PFSK-1 (cell line): Measurements from ENCODE around the gene OLFM3.

ENCODE experiments used
- FOXP2 ChIP-seq: optimal IDR thresholded peaks from 2 replicates; pipeline ENCODE3; 2011; ENCODE audit warnings: borderline replicate concordance, control low read depth, inconsistent platforms; ENCODE audit not compliant: insufficient read depth; ENCODE audit errors: extremely low read length, extremely low read depth
- POLR2AphosphoS5 ChIP-seq: IDR thresholded peaks from 2 replicates; pipeline ENCODE4 v1.6.1; 2012; ENCODE audit warnings: low read depth, mild to moderate bottlenecking, control low read depth, low read length, moderate library complexity
- SIN3A ChIP-seq: IDR thresholded peaks from 2 replicates; pipeline ENCODE4 v1.6.1; 2012; ENCODE audit warnings: mild to moderate bottlenecking, low read length, moderate library complexity, borderline replicate concordance; ENCODE audit not compliant: insufficient read depth
- TAF1 ChIP-seq: IDR thresholded peaks from 2 replicates; pipeline ENCODE4 v1.6.1; 2012; ENCODE audit warnings: low read length, control low read depth, borderline replicate concordance; ENCODE audit not compliant: insufficient read depth
- TF ChIP-seq, protein P1 (sequence below), 2 experiments: IDR thresholded peaks; 2 replicates each; pipeline versions ENCODE4 v1.6.1 to v1.8.0; 2011 to 2012; ENCODE audit warnings: low read depth in 2 of 2, low read length in 2 of 2, control low read depth in 1 of 2, inconsistent platforms in 1 of 2, mild to moderate bottlenecking in 1 of 2, moderate library complexity in 1 of 2; ENCODE audit not compliant: insufficient read depth in 1 of 2

DNA sequence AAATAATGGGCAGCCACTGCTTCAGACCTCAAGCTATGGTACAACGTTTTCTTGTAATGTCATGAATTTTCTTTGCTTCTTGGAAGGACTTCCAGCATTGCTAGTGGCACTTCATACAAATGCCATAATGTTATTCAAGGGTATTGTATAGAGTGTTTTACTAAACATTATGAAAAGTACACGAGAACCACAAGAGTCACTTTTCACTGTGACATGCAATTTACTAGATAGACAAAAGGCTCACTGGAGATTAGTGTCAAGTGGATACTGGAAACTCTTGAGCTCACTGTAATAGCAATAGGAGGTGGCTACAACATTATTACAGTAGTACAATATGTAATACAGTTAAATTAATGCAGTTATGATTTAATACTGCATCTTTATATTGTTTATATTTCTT, 5.3 kb upstream of the OLFM3 start:
- TF ChIP-seq, protein P1, sequence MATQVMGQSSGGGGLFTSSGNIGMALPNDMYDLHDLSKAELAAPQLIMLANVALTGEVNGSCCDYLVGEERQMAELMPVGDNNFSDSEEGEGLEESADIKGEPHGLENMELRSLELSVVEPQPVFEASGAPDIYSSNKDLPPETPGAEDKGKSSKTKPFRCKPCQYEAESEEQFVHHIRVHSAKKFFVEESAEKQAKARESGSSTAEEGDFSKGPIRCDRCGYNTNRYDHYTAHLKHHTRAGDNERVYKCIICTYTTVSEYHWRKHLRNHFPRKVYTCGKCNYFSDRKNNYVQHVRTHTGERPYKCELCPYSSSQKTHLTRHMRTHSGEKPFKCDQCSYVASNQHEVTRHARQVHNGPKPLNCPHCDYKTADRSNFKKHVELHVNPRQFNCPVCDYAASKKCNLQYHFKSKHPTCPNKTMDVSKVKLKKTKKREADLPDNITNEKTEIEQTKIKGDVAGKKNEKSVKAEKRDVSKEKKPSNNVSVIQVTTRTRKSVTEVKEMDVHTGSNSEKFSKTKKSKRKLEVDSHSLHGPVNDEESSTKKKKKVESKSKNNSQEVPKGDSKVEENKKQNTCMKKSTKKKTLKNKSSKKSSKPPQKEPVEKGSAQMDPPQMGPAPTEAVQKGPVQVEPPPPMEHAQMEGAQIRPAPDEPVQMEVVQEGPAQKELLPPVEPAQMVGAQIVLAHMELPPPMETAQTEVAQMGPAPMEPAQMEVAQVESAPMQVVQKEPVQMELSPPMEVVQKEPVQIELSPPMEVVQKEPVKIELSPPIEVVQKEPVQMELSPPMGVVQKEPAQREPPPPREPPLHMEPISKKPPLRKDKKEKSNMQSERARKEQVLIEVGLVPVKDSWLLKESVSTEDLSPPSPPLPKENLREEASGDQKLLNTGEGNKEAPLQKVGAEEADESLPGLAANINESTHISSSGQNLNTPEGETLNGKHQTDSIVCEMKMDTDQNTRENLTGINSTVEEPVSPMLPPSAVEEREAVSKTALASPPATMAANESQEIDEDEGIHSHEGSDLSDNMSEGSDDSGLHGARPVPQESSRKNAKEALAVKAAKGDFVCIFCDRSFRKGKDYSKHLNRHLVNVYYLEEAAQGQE (IDR thresholded peaks at IDR 0.05; ENCODE audit: insufficient read depth in 1 of 2, low read depth in 2 of 2, low read length in 2 of 2), result no peak
- no peak for TF ChIP-seq SIN3A
- TF ChIP-seq TAF1, result no peak
- TF ChIP-seq POLR2AphosphoS5, result no peak
- no peak for TF ChIP-seq FOXP2
